NCI-H226 (cell line): ENCODE measurements around the gene ERO1B.

Experiments
- DNase-seq: peaks from one replicate; pipeline ENCODE4 v3.0.0-alpha.2; 2015

The ERO1B gene

DNA sequence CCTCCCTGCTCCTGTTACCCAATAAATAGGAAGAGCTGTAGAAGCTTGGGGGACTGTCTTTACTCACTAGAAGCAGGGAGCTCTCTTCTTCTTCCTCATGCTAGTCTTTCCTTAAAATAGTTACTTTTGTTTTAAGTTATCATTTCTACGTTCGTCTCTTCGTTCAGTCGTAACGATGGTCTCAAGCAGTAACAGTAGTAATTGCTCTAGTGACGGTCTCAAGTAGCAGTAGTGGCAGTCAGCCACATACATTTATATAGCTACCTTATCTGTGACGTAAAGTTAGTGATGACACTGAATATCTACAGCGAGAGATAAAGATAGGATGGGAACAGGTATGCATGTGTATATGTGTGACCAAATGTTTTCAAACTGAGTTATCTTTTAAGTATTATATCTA is 15.4 kb upstream of the ERO1B start:
- DNase-seq: no peak

DNA sequence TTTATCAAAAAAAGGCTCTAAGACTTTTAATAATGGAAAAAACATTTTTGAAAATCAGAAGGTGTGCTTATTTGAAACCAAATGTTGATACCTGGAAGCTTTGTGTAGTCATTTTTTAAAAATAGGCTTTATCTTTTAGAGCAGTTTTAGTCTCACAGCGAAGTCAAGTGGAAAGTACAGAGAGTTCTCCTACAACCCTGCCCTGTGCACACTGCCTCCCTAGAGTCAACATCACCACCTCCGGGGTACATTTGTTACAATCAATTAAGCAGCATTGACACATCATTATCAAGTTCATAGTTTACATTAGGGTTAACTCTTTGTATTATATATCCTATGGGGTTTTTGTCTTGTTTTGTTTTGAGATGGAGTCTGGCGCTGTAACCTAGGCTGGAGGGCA is 10.7 kb upstream of the ERO1B start:
- no peak for DNase-seq

DNA sequence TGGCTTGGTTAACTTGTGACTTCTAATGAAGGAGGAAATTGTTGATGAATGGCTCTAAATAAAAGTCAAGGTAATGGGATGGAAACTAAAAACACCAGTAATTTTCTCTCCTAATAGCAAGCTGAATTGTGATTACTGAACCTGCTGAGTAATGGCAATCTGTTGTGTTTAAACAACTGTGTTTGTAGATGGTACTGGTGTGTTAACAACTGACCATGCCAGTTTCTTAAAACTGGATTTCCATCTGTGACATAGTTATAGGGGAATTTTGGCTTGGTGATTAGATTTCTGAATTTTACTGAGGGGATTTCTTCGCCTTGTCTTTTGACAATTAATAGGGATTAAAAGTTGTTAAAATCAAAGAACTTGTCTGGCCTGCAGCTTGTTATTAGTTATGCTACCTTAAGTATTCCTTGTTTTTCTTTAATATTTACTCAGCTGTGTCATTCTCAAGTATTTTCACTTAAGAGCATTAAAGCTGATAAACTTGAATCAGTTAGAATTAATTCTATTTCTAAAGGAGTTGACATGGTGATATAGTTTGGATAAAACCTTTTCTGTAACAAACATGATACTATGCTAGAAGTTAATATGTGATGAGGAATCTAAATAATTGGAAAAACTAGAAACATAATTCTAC is 7.9 kb upstream of the ERO1B start:
- DNase-seq: no peak

DNA sequence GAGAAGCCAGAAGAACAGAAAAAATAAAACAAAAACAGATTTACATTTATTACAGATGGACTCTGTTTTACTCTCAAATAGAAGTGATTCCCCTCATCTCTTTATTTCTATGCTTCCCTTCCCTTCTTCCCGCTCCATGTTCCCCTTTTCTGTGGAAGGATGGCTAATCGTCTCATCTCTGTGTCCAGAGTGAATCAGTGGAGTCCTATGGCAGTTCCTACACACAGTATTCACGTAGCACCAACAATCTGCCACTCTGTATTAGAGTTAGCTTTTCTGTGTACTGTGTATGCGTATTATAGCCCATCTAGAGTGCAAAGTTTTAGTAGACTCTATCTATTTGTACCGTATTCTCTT is 6.8 kb upstream of the ERO1B start:
- no peak for DNase-seq

DNA sequence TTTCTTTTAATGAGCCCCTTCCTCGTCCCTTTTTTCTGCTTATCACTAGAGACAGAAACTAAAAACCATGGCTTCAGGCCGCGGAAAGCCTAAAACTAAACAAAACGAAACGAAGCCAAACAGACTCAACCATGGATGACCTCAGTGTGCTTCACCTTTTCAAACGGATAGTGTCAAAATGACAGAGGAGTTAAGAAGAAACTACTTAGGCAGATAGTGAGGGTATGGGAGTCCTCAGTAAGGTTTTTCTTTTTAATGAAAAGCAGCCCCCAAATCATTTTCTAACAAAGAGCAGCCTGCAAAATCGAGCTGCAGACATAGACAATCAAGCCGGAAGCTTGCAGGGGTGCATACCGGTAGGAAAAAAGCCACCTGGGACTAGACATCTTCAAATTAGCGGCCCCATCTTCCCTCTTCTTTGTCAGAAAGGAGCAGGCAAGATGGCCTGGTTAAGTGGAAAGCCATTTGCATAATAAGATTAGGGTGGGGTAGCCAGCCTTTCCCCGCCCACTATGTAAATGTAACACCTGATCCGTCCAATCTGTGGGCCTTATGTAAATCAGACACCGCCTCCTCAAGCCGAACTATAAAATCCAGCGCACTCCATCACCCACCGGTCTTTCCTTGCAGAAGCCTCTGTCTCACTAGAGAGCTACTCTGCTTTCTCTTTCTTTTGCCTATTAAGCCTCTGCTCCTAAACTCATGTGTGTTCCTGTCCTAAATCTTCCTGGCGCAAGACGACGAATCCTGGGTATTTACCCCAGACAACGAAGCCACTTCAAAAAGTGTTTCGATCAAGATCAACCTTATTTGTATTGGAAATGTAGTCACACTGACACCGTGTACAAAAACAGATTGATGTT is 6.2 kb upstream of the ERO1B start:
- DNase-seq: peak; percentile 2

DNA sequence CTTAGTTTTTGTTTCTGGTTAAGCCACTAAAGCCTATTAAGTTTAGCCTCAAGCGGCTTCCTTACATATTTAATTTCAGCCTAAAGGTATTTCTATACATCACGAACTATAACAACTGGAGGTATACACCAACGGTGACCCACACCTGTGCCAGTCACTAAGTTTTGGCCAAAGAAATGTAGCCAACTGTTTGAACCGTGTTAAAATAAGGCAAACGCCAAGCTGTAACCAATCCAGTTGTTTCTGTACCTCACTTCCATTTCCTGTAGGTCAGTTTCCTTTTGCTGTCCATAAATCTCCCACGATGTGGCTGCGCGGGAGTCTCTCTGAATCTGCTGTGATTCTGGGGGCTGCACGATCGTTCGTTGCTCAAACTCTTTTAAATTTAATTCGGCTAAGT is 5.6 kb upstream of the ERO1B start:
- DNase-seq: no peak

DNA sequence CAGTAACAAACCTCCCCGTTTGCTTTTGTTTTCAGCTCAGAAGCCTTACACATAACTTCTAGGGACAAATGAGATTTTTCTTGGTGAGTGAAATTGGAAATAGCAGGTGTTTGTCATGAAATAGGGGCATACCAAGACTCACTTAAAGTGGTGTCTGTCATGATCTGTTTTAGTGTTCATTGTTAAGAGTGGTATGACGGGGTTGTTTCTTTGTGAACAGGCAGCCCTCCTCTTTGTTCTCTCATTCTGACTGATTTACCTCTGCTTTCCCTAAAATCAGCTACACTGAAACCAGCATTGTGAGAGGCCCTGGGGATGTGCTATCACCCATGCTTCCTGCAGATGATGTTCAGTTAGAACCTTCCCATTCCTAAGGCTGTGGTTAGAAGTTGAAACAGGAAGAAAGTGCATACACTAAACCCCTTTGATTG is 2.5 kb upstream of the ERO1B start:
- DNase-seq: no peak

DNA sequence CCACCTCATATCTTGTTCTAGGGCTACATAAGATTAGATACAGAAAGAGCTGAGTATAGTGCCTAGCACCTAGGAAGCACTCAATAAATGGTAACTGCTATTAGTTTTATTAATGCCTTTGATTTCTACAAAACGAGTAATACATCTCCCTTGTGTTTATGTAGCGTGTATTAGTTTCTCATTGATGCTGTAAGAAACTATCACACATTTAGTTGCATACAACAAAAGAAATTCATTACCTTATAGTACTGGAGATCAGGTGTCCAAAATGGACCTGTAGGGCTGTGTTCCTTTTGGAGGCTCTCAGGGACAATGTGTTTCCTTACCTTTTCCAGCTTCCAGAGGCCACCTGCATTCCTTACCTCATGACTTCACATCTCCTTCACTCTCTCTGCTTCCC is 961 bp upstream of the ERO1B start:
- DNase-seq: no peak

DNA sequence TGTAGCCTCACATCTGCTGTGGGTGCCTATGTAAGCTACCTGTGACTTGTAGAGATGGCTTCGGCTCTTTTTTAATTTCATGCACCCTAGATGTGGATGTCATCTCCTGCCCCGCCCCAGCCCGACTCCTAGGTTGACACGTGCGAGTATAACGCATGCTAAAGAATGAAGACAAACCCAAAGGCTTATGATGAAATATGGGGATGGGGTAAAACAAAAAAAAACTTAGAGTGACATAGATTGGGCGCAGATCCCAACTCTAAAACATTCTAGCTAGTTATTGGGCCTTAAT is 613 bp upstream of the ERO1B start:
- no peak for DNase-seq

DNA sequence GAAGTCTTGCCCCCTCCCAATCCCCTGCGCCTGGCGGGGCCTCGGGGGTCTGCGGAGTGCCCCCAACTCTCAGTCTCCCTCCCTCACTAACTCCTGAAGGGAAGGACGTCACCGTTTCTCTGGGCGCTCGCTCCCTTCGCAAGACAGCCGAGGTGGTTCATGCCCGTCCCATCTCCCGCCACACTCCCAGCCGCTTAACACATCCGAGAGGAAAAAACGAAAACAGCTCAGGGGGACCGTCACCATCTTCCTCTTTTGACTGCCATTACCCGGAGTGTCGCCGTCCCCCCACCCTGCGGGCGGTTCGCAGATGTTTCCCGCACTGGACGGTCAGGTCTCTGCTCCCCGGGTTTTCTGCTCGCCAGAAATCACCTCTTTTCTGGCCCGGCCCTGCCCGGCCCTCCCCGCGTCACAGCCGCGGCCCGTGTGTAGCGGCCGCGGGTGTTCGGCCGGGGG is 532 bp downstream of the ERO1B start:
- no peak for DNase-seq

DNA sequence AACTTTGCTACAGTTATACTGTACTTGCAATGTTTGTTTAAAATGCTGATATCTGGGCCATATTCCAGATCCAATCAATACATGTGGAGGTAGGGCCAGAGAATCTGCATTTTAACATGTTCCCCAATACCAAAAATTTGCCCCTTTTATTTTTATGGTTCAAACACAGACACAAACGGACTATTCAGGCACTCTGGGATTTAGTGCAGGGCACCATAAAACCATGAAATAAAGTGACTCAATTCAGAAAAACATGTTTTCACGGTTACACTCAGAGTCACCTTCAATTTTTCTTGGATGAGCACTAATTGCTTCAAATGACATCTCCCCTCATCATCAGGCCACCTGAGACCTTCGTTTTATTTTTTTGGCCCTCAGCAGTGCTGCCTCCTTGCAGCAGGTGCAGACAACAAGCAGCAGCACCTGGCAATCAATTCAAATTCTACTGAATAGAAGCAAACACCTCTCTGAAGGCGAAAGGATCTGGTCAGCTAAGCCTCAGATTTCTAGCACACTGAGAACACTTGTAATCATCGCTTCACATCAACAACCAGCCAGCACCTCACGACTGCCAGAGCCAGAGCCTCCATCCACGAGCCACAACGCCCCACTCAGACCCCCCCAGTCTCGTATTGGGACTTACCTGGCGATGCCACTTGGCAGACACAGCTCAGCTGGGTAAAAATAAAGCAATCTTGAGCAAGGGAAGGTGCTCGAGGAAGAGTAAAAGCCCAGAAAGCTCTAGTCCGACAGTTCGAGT is 1.1 kb downstream of the ERO1B start:
- no peak for DNase-seq

DNA sequence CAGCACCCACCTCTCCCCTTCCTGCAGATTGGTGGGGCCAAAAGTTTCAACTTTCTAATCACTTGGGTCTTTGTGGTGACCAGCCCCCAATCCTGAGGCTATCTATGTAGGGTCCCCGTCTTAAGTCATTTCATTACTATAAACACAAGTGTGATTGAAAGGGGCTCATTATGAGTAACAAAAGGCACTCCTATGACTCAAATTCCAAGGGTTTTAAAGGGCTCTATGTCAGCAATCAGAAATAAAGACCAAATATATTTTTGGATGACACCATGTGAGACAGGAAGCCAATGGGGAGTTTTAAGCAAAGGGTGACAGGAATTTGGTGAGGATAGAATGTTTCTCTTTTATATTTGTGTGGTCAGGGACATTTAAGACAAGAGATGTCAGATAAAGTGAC is 6.2 kb downstream of the ERO1B start:
- no peak for DNase-seq

DNA sequence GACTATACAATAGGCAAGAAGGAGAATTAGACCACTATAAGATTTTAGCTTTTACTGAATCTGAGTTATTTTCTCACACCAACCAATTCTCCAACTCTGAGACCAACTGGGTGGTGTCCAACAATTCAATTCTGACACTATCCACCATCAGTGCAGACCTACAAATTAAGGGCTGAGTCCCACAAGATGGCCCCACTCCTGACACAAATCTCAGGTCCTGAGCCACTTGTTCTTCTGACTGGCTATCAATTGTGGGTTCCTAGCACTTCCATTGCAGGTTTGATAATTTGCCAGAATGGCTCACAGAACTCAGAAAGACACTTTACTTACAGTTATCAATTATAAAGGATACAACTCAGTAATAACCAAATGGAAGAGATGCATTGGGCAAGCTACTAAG is 6.7 kb downstream of the ERO1B start:
- no peak for DNase-seq

DNA sequence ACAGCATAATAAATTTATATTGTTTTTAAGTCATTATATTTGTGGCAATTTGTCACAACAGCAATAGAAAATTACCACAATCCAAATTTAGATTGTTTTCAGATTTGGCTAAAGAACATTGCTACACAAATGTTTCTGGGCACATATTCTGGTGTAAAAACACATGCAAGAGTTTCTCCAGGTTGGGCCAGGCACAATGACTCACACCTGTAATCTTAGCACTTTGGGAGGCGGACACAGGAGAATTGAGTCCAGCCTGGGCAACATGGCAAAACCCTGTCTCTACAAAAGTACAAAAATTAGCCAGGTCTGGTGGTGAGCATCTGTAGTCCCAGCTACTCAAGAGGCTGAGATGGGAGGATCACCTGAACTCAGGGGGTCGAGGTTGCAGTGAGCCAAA is 8.4 kb downstream of the ERO1B start:
- DNase-seq: no peak

DNA sequence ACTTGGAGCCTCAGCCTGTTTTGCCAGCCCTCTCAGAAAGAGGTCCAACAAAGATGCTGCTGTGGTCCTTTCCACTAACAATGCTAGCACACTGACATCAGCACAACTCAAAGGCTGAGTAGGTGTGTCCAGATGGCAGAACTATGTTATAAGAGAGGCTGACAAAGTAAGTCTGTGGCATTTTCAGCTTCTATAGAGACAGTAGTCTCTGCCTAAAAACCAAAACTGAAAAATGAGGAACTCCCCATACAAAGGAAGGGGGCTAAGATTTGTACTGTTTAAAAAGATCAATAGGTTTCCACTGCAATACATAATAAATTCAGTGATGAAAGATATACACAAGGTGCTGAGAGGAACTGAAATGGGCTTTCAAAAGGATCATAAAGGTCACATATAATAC is 12.3 kb downstream of the ERO1B start:
- no peak for DNase-seq

DNA sequence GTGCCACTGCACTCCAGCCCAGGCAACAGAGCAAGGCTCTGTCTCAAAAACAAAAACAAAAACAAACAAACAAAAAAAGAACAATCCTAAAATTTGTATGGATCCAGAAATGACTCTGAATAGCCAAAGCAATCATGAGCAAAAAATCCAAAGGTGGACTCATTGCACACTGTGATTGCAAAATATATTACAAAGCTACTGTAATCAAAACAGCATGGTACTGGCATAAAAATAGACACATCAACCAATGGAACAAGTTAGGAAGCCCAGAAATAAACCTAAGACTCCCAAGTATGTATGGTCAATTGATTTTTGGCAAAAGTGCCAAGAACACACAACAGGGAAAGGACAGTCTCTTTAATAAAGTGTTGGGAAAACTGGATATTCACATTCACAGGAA is 19.9 kb downstream of the ERO1B start:
- DNase-seq: no peak

DNA sequence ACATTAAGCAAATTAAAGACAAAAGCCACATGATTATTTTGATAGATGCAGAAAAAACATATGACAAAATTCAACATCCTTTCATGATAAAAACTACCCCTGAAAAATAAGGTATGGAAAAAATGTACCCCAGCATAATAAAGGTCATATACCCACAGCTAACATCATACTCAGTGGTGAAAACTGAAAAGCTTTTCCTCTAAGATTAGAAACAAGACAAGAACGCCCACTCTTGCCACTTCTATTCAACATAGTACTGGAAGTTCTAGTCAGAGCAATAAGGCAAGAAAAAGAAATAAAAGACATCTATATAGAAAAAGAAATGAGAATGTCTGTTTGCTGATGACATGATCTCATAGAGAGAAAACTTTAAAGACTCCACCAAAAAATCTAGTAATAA is 20.7 kb downstream of the ERO1B start:
- DNase-seq: no peak

DNA sequence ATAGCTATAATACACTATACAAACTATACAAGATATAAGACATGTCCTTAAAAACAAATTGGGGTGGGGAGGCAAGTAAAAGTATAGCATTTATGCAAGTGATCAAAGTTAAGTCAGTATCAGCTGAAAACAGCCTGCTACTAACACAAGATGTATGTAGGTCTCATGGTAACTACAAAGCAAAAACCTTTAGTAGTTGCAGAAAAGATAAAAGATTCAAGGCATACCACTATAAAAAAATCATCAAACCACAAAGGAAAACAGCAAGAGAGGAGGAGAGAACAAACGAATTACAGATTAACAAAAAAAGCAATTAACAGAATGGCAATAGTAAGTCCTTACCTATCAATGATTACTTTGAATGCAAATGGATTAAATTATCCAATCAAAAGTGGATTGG is 22.7 kb downstream of the ERO1B start:
- no peak for DNase-seq

DNA sequence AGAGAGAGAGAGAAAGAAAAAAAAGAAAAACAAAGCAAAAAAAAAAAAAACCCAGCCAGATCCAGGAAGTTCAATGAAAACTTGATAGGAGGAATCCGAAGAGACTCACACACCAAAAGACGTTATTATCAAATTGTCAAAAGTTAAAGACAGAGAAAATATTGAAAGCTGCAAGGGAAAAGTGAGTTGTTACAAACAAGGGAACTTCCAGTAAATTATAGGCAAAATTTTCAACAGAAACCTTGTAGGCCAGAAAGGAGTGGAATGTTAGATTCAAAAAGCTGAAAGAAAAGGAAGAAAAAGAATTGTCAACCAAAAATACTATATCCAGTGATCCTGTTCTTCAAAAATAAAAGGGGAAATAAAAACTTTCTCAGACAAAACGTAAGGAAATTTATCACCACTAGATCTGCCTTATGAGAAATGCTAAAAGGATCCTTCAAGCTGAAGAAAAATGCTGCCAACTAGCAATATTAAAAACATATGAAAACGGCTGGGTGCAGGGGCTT is 23.6 kb downstream of the ERO1B start:
- no peak for DNase-seq

DNA sequence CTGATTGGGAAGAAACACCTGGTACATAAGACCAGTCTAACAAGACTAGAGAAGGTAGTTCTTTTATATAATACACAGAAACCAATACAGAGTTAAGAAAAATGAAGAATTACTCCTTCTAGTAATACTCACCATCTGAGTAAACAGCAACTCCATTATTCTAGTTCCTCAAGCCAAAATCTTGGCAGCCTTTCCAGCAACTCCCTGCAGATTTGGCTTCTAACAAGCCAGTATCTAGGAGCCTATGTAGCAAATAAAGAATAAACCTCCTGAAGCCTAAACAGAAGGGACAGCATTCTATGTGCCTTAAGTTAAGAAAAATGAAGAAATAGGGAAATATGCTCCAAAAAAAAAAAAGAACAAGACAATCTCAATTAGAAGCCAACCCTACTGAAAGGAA is 24.5 kb downstream of the ERO1B start:
- DNase-seq: no peak

DNA sequence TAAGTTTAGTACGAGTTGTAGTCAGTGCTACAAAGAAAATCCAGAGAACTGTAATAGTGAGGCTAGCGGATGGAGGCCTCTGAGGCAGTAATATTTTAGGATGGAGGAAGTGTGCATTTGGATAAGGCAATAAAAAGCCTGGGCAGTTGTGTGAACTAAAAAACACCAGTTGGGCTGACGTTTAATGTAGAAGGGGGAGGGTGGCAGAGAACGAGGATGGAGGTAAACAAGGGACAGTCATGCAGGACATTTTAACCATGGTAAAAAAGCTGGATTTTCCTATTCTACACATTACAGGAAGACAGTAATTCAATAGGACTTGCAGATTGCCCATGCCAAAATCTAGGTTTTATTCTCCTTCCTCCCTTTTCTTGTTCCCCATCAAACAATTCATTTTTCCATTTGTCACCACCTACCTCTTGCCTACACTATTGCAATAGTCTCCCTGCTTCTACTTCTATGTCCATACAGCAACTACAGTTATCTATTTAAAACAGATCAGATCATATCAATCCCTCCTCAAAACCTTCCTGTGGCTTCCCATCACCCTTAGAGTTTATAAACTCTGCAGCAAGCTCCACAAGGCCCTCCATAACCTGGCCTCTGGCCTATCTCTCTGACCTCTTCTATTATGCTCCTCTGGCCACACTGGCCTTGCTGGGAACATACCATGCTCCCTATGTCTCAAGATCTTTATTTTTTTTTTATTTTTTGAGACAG is 27.7 kb downstream of the ERO1B start:
- no peak for DNase-seq

DNA sequence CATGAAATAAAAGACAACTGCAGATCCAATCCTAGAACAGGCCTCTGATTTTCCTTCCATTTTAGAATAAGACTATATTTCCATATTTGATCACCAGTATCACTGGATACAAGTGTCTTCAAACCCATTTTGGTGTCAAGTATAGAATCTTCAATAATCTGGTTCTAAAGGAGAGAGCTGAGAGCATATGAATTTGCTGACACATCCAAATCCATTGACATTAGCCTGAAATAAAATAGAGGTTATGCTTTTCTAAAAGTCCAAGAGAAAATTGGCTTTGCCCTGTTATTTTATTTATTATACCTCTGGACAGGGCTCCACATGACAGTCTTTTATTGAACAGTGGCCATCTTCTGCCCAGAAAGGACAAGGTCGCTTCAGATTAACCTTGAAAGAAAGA is 28.6 kb downstream of the ERO1B start:
- no peak for DNase-seq

DNA sequence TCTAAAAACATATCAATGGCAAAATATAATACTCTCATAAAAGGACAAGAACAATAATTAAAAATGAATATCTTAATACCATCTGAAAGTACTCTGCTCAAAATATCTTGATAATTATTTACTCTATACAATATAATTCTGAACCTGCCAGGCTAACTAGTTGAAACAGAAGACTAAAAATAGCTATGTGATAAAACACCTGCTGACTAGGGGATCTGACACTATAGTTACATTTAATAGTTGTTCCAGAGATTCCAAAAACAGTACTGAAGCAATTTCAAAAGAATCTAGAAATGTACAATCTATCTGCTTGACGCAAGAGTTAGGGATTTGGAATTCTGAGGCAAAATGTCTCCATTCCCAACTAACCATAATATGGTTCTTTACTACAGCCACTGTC is 30.2 kb downstream of the ERO1B start:
- DNase-seq: no peak
